ENCODE measurements around the gene CASZ1.

CASZ1 gene

GRCh38 chr1:10651389-10651766 is 145.1 kb downstream of the CASZ1 start:
- DNase-seq (ENCODE audit: low read depth), result no peak

- no peak for DNase-seq (ENCODE audit: low read depth)
Measured at GRCh38 chr1:10650556-10651388, 145.7 kb downstream of the CASZ1 start.

- no peak for DNase-seq (ENCODE audit: low read depth)
Measured at GRCh38 chr1:10649517-10650201, 146.8 kb downstream of the CASZ1 start.

GRCh38 chr1:10648689-10649516 is 147.5 kb downstream of the CASZ1 start:
- DNase-seq (ENCODE audit: low read depth), result no peak

- DNase-seq (ENCODE audit: low read depth), result no peak
Measured at GRCh38 chr1:10647414-10648170, 148.9 kb downstream of the CASZ1 start.

GRCh38 chr1:10646347-10646861 is 150.0 kb downstream of the CASZ1 start:
- peak; percentile 42 for DNase-seq (ENCODE audit: low read depth)

GRCh38 chr1:10644307-10645128 is 151.9 kb downstream of the CASZ1 start:
- peak; percentile 36 for DNase-seq (ENCODE audit: low read depth)

GRCh38 chr1:10643607-10644306 is 152.7 kb downstream of the CASZ1 start:
- DNase-seq (ENCODE audit: low read depth), result no peak

- no peak for DNase-seq (ENCODE audit: low read depth)
Measured at GRCh38 chr1:10642403-10643080, 153.9 kb downstream of the CASZ1 start.

- DNase-seq (ENCODE audit: low read depth), result no peak
Measured at GRCh38 chr1:10641976-10642375, 154.5 kb downstream of the CASZ1 start.

- no peak for DNase-seq (ENCODE audit: low read depth)
Measured at GRCh38 chr1:10640843-10641553, 155.4 kb downstream of the CASZ1 start.

GRCh38 chr1:10639775-10640578 is 156.5 kb downstream of the CASZ1 start:
- DNase-seq (ENCODE audit: low read depth), result no peak

- DNase-seq (ENCODE audit: low read depth), result no peak
Measured at GRCh38 chr1:10639011-10639774, 157.3 kb downstream of the CASZ1 start.

- no peak for DNase-seq (ENCODE audit: low read depth)
Measured at GRCh38 chr1:10638559-10639005, 157.9 kb downstream of the CASZ1 start.

GRCh38 chr1:10637834-10638558 is 158.4 kb downstream of the CASZ1 start:
- DNase-seq (ENCODE audit: low read depth), result no peak

GRCh38 chr1:10637400-10637799 is 159.0 kb downstream of the CASZ1 start:
- DNase-seq (ENCODE audit: low read depth), result no peak
